HG03439 (cell line): Measurements from ENCODE around the gene COL4A2.

Source experiments
- ATAC-seq: cut with Tn5 transposase; IDR thresholded peaks from one replicate; pipeline ENCODE4 v1.9.1; 2021; ENCODE audit warnings: mild to moderate bottlenecking, moderate library complexity; ENCODE audit not compliant: unreplicated experiment

Gene COL4A2

GRCh38 chr13:110289661-110290060 lies 17.4 kb upstream of the COL4A2 start:
- no peak for ATAC-seq

GRCh38 chr13:110290153-110290552 lies 16.9 kb upstream of the COL4A2 start:
- no peak for ATAC-seq

DNA sequence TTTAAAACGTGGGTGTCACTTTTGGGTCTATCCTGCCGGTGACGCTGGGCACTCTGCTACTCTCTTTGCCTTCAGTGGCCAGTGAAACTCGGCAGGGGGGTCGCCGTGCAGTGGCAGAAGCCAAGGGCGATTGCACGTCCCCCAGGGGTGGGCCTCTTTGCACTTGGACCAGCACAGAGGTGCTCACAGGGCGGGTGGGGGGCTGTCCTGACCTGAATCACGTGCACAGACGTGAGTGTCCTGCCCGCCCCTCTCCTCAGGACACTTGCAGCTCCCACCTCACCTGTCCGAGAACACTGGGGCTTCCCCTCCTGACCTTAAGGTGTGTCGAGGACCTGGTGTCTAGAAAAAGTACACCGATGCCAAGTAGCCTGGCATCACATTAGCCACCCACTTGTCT lies 16.3 kb upstream of the COL4A2 start:
- ATAC-seq = no peak

GRCh38 chr13:110291286-110291685 lies 15.8 kb upstream of the COL4A2 start:
- no peak for ATAC-seq

GRCh38 chr13:110293037-110293436 lies 14.0 kb upstream of the COL4A2 start:
- ATAC-seq = no peak

GRCh38 chr13:110293649-110294048 lies 13.4 kb upstream of the COL4A2 start:
- no peak for ATAC-seq

- no peak for ATAC-seq
Observed at GRCh38 chr13:110294146-110294545, 12.9 kb upstream of the COL4A2 start.

GRCh38 chr13:110294622-110295021 lies 12.5 kb upstream of the COL4A2 start:
- ATAC-seq = no peak

GRCh38 chr13:110297011-110297410 lies 10.1 kb upstream of the COL4A2 start:
- no peak for ATAC-seq

DNA sequence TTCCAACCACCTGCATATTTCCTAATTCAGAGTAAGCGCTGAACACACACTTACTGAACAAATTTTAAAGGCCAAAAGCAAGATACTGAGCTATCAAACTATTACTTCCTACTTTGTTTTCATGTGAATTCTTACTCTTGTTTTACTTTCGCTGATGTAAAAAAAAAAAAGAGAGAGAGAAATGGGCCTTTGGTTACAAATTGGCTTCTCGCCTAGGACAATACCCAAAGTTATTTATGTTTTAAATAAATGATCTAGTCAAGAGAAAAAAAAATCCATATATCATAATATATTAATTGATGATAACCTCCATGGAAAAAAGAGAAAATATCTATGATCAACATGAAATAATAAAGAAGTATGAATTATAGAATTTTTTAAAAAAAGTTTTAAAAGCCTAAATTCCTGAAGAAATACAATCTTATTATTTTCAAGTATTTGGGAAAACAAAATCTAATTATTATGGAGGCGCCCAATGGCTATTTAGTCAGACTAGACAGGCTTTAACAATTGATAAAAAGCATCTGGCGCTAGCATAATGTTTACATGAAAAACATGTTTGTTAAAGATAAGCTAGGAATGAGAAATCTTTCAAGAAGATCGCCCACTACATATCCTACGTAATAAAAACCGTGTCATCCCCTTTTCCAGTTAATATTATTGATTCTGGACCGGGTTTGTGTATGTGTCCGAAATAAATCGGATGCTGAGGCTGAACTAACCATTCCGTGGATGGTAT lies 9.1 kb upstream of the COL4A2 start:
- no peak for ATAC-seq

- ATAC-seq = no peak
Observed at GRCh38 chr13:110298505-110299282, 8.4 kb upstream of the COL4A2 start.

DNA sequence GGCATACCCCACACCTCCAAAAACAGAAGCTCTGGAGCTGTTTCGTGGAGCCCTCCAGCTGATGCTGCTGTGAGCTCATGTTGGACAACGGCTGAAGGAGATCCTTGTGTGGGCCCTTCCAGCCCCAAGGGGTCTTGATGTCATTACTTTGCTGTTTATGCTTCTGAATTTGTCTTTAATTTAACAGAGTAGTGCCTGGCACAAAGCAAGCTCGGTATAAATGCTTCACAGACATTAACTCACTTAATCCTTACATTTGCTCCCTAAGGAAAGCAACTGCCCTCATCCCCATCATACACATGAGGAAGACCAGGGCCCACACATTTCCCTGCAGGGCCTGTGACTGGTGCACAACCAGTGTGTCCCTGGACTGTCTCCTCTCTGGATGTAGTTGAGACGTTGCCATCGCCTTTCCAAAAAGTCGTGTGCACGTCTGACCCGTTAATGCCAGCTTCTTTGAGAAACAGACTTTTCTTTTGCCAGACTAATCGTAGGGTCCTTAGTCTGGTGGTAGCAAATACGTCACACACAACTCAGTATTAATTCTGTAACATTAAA lies 7.7 kb upstream of the COL4A2 start:
- no peak for ATAC-seq

DNA sequence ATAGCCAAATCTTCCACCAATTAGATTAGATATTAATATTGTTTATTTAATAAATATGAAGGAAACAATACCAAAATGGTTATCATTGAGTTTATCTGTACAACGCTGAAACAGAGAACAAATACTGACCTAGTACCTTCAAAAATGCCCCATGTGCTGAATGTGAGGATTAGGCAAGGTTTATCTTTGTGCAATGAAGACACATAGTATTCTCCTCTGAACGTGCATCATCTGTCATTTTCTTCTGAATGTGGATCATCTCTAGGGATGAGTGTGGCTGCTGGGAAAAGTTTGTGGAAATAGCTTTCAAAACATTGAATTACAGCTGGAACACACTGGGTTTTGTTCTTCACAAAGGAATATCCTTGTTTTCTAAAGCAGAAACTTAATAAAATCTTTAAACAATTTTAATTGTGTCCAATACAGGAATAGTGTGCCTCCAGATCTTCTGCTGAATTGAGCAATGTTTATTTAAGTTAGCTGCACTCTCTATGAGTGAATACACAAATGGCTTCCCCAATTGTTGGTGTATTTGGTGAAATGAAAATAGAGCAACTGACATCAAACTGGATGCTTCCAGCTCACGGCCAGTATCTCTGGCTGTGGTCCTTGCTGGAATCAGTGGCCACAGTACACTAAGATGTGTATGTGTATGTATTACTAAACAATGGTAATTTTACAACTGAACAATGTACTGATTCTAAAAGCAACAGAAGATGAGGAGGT lies 6.8 kb upstream of the COL4A2 start:
- no peak for ATAC-seq

DNA sequence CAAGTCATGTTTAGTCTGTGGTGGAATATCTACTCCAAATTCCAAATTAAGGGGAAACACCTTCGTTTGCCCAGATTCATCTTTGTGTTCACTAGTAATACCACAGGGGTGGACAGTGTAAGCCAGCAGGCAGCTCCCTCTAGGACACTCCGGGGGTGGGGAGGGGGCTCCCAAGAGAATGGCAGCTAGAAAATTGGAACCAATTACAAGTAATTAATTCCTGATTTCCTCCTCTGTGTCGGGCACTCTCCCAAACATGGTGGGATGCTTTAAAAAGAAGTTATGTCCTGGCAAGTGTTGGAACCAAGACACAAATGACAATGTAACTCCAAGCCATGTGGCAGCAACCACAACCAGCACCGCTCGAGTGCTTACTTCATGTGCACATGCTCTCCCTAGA lies 6.0 kb upstream of the COL4A2 start:
- ATAC-seq = no peak

DNA sequence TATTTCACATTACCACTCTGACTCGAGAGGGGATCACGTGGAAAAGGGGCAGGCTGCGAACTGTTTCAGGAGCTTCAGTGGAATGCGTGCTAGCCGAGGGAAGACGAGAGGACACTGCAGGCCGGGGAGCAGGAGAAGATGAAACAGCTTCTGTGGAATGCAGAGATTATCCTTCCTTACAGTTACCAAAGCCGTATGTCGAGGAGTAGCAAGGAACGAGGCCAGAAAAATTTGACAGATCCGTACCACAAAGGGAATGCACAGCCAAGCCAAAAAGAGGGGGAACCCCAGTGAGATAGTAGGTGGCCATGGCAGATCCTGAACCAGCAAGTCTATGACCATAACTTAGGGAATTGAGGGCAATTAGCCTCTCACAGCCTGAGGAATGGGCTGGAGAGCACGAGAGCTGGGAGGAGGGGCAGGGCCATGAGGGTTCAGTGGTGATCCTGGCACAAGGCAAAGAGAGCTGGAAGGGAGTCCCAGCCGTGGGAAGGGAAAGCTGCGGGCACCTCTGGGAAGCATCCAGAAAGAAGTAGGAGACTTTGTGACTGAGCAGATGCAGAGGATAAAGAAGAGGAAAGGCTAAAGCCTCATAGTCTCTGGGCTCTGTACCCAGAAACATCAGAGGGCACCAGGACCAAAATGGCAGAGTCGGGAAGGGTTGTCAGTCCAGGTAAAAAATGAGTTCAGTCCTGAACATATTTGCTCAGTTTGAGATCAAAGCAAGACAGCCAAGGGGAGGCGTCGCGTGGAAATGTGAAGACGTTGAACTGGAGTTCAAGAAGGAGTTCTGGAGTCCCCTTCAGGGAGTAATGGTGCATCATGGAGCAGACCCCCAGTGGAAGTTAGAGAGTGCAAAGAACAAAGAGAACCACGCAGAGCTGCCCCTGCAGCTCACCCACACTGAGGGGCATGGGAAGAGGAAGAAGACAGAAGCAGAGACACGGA lies 5.2 kb upstream of the COL4A2 start:
- ATAC-seq = no peak

- no peak for ATAC-seq
Observed at GRCh38 chr13:110302997-110303396, 4.1 kb upstream of the COL4A2 start.

DNA sequence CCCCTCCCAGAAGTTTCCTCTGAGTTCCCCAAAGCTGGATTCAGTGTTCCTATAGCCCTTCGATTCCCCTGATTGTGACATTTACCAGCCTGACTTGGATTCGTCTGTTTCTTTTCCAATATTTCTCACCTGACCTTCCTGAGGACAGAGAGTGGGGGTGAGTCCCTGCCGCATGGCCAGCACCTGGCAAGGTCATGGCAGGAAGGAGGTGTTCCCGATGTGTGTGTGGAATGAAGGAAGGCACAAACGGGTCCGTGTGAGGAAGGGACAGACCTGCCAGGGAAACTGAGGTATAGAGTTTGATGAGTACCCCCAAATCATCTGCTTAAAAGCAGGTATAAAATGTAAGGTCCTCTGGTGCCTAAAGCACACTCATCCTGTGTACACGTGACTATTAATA lies 3.4 kb upstream of the COL4A2 start:
- no peak for ATAC-seq

GRCh38 chr13:110304256-110304655 lies 2.8 kb upstream of the COL4A2 start:
- ATAC-seq = no peak

DNA sequence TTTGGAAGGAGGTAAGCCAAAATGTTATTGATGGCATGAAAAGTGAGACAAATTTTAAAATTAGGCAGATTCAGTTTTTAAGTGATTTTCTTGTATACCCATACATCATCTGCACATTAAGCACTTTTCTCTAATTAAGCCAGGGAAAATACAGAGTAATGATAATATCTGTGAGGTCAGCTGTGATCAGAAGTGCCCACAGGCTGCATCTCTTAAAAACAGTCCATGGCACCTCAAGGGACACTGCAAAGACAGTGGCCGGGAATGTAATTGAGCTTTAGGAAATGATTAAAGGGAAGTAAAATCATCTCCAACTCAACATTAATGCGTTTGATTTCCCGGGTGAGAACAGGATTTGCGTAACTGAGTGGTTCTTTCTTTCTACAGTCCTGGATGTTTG lies 2.1 kb upstream of the COL4A2 start:
- no peak for ATAC-seq

DNA sequence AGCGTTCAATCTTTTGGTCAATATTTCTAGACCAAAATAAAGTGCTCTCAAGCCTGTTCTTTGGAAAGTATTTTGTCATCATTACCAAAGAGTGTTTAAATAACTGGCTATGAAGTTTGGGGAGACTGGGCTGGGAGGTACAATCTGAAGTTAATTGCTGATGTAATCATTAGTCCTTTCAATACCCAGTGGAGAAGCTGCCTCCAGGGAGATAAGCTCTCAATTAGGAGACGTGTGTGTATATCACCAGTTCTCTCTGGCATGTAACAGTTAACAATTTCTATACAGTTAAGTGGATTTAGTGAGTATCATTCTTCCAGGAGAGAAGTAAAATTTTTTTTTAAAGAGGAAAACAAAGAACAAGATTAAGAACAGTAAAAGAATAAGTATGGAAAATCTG lies 1.5 kb upstream of the COL4A2 start:
- no peak for ATAC-seq
